Transverse colon (tissue), 4 donors: ENCODE results near the gene CLCC1. TPM values are rescaled to one million over a fixed set of nuclear protein-coding genes. Genes with fewer than 3 reads are reported as not detected.
"Not testable (repeated sequence)": the region's sequence is repeated elsewhere in the genome, so short reads cannot be mapped to it uniquely, and the experiment has no call there.

Source experiments
- DNase-seq: peaks from one replicate; pipeline ENCODE4 v3.0.0-alpha.2; 2019
- H3K27ac ChIP-seq, 4 donors: fragments of 200-600 bp; sonication (generic); 2 replicates each; pipeline ENCODE4 v1.5.1; 2016 to 2018; ENCODE audit warnings: inconsistent platforms in 4 of 4
- H3K27me3 ChIP-seq: fragments of 200-600 bp; sonication (generic); 2 replicates; pipeline ENCODE4 v1.5.1; 2017; ENCODE audit warnings: inconsistent platforms
- H3K36me3 ChIP-seq, 4 donors: fragments of 200-600 bp; sonication (generic); 2 replicates each; pipeline ENCODE4 v1.5.1; 2017 to 2019; ENCODE audit warnings: inconsistent platforms in 4 of 4
- H3K4me1 ChIP-seq, 4 donors: fragments of 200-600 bp; sonication (generic); 2 replicates each; pipeline ENCODE4 v1.5.1; 2017 to 2020; ENCODE audit warnings: inconsistent platforms in 4 of 4
- H3K4me3 ChIP-seq, 4 donors: fragments of 200-600 bp; sonication (generic); 1 replicate in 1 of 4; 2 replicates in 3 of 4; pipeline versions ENCODE4 v1.5.1 to v1.6.1; 2017 to 2019; ENCODE audit warnings: inconsistent platforms in 4 of 4
- H3K9me3 ChIP-seq, 2 donors: fragments of 200-600 bp; sonication (generic); 2 replicates each; pipeline ENCODE4 v1.5.1; 2017 to 2019; ENCODE audit warnings: inconsistent platforms in 2 of 2
- CTCF ChIP-seq, 5 experiments: fragments of 200-600 bp in 3 of 5; fragments of 450-650 bp in 2 of 5; sonication (generic) in 3 of 5; IDR thresholded peaks; 1 replicate in 2 of 5; 2 replicates in 3 of 5; pipeline ENCODE4 v1.5.1; 2016 to 2017; ENCODE audit warnings: antibody characterized with exemption in 5 of 5, inconsistent platforms in 3 of 5, mild to moderate bottlenecking in 2 of 5, moderate library complexity in 1 of 5
- EP300 ChIP-seq: sonication (generic); formaldehyde crosslinking; IDR thresholded peaks from one replicate; pipeline ENCODE4 v1.6.1; 2017; ENCODE audit warnings: antibody characterized with exemption, low read depth
- POLR2A ChIP-seq: fragments of 450-650 bp; IDR thresholded peaks from one replicate; pipeline ENCODE4 v1.6.1; 2016; ENCODE audit warnings: antibody characterized with exemption, mild to moderate bottlenecking, moderate library complexity
- POLR2AphosphoS5 ChIP-seq, 3 donors: sonication (generic); formaldehyde crosslinking; IDR thresholded peaks; one replicate each; pipeline ENCODE4 v1.6.1; 2016; ENCODE audit warnings: antibody characterized with exemption in 3 of 3
- WGBS, 2 donors: methylation state at CpG; one replicate each; pipeline ENCODE4 v1.1.5; 2018; ENCODE audit warnings: low coverage in 1 of 2; 5-methylcytosine and 5-hydroxymethylcytosine counted together
- in situ Hi-C, 4 donors: fragments of 200-750 bp; cut with MboI; loops; one replicate each; pipeline versions ENCODE4 v1.15.0 to v1.15.1; 2017; ENCODE audit warnings: low sequenced_read_pairs in 3 of 4, low pct_ligation_motif_present in 1 of 4, low pct_unique_long_range_greater_than_20kb in 1 of 4
- intact Hi-C: fragments of 100-400 bp; cut with DNase I; formaldehyde crosslinking; loops from one replicate; pipeline ENCODE4 v1.15.1; 2023; ENCODE audit warnings: low total_unique reads
- total RNA-seq, 4 donors: library from RNA; depleted of rRNA; stranded (reverse); fragments of >200 nt; gene quantifications; one replicate each; pipeline ENCODE4 v1.1.0, GENCODE V29; 2016

The CLCC1 gene
- 10 to 100 TPM; 13.0 to 21.9 (median 18.2) TPM for total RNA-seq

DNA sequence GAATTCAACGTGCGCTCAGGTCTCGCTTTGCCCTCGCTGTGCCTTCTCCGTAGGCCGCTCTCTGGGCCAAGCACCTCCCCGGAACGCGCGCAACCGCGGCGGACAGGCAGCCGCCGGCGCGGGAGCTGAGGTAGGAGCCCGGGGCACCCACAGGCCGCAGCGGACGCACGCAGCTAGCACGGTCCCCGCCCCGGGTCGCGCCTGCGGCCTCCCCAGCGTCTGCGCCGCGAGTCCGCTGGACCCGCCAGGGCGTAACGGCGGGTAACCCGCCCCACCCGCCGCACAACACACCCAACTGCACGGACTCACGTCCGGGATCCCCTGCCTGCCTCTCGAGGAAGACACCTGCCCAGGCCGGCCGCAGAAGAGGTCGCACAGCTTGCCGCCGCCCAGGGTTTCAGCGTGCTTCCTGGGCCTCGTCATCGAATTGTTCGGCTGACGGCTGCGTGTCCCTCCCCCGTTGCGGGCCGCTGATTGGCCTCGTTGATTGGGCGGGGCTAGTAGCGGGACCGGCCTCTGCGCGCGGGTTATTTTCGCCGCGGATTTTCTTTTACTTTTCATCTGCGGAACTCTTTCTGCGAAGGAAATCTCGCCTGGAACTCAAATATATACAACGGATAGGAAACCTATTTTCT lies at the start of gene CLCC1:
CLCC1 (minus strand) TSS at position 433 of the 635 bp plus-strand sequence. CDS start 13,047 bp downstream, outside the sequence.
- in situ Hi-C loops (loop anchor here in 1 of 4 donors (10.0 kb wide), 1 partner anchor 58 kb away; no protein-coding TSS in a partner anchor), intact Hi-C loops (loop anchor here (10.0 kb wide), 1 partner anchor 152 kb away; the partner anchor contains the start of gene ELAPOR1)
- WGBS, 2 donors, result 0% methylated on average over 4 to 72 of the region's 72 CpGs
- H3K9me3 ChIP-seq, result no peaks in the 10 kb centered on the region
- DNase-seq, result peak; percentile 97
- TF ChIP-seq POLR2A (peak; percentile 92), POLR2AphosphoS5 (IDR thresholded peaks at IDR 0.05) (peak; percentile 93 to 96 (median 94)), CTCF (IDR thresholded peaks at IDR 0.05) (peak in 1 of 5 experiments; percentile 28), EP300 (peak; percentile 27)
- H3K27ac ChIP-seq, result peak within 1 kb of the TSS; percentile 95 to 98 (median 96)
- peaks cover 4 to 24% (median 13%) of the 10 kb centered on the region in 4 donors for H3K4me1 ChIP-seq
- no peaks in the 10 kb centered on the region for H3K36me3 ChIP-seq
- H3K4me3 ChIP-seq, result peak within 1 kb of the TSS; percentile 46 to 70 (median 60)
- no peaks in the 10 kb centered on the region for H3K27me3 ChIP-seq

GRCh38 chr1:109011335-109011734 lies 48.1 kb upstream of the CLCC1 start:
- no peak for TF ChIP-seq EP300
- TF ChIP-seq CTCF (IDR thresholded peaks at IDR 0.05), result no peak
- no peak for TF ChIP-seq POLR2AphosphoS5 (IDR thresholded peaks at IDR 0.05)
- TF ChIP-seq POLR2A, result no peak
- H3K4me1 ChIP-seq, result no peaks in the 10 kb centered on the region
- intact Hi-C loops (no loop called here), in situ Hi-C loops (no loop called here)
- DNase-seq, result no peak
- no peaks in the 10 kb centered on the region for H3K27me3 ChIP-seq
- 74 to 88% methylated on average over 5 to 7 of the region's 7 CpGs for WGBS, 2 donors
- H3K27ac ChIP-seq, result no peak overlapping the region
- H3K4me3 ChIP-seq, result no peak overlapping the region
- H3K36me3 ChIP-seq, result peaks cover 0 to 25% (median 11%) of the 10 kb centered on the region in 4 donors
- no peaks in the 10 kb centered on the region for H3K9me3 ChIP-seq

GRCh38 chr1:108996622-108997021 lies 33.3 kb upstream of the CLCC1 start:
- Histone ChIP-seq H3K36me3 (peaks cover 0 to 36% (median 13%) of the 10 kb centered on the region in 4 donors), H3K9me3 (peaks cover 8 to 13% of the 10 kb centered on the region in 2 donors)
- in situ Hi-C loops, H3K4me3 ChIP-seq, DNase-seq, H3K4me1 ChIP-seq, H3K27ac ChIP-seq, H3K27me3 ChIP-seq: not testable (repeated sequence)
- 79% methylated on average over 3 of the region's 3 CpGs; no CpG with 5 or more reads in 1 of the 2 donors for WGBS, 2 donors
- intact Hi-C loops, result loop anchor here (5.0 kb wide), 1 partner anchor 1181 kb away; no protein-coding TSS in a partner anchor

DNA sequence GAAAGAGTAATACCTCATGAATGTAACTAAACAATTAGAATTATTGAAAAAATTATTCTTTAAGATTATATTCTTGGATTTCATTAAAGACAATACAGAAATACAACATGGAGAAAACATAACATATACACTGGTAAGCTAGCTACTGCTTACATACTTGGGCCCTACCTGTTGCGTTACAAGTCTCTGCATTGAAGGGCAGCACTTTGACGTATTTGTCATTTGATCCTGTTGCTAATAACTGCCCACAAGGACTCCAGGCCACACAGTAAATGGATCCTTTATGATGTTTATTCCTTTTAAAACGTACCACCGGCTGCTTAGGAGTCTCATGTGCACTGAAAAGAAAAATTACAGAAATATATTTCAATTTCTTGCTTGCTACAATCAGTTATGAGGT lies 19.8 kb upstream of the CLCC1 start:
- H3K27ac ChIP-seq, result no peak overlapping the region
- H3K27me3 ChIP-seq, result no peaks in the 10 kb centered on the region
- TF ChIP-seq POLR2A (no peak), CTCF (IDR thresholded peaks at IDR 0.05) (no peak), POLR2AphosphoS5 (IDR thresholded peaks at IDR 0.05) (no peak), EP300 (no peak)
- no peaks in the 10 kb centered on the region for H3K4me1 ChIP-seq
- no peaks in the 10 kb centered on the region for H3K9me3 ChIP-seq
- intact Hi-C loops (no loop called here), in situ Hi-C loops (no loop called here)
- WGBS, 2 donors, result 85 to 87% methylated on average over 4 of the region's 4 CpGs
- H3K4me3 ChIP-seq, result no peak overlapping the region
- no peak for DNase-seq
- H3K36me3 ChIP-seq, result peaks cover 0 to 14% (median 5%) of the 10 kb centered on the region in 4 donors
